GM06990 (cell line): ENCODE measurements around the gene OR5C1.

Source experiments
- DNase-seq: peaks from one replicate; pipeline ENCODE4 v3.0.0-alpha.2; 2011; ENCODE audit not compliant: insufficient read length; ENCODE audit errors: extremely low read depth
- H3K27me3 ChIP-seq: replicated peaks from 2 replicates; pipeline ENCODE4 v1.6.0; 2011; ENCODE audit warnings: low read length; ENCODE audit not compliant: control insufficient read depth, insufficient read depth
- H3K36me3 ChIP-seq: 2 replicates; pipeline ENCODE4 v1.5.1; 2011; ENCODE audit warnings: low read length; ENCODE audit not compliant: control insufficient read depth, insufficient read depth
- H3K4me3 ChIP-seq: replicated peaks from 2 replicates; pipeline ENCODE4 v1.5.1; 2011; ENCODE audit warnings: low read depth, mild to moderate bottlenecking, control low read depth, low read length
- TF ChIP-seq, protein P1 (sequence below): IDR thresholded peaks from 2 replicates; pipeline ENCODE4 v1.5.1; 2011; ENCODE audit warnings: low read length, control low read depth, mild to moderate bottlenecking, inconsistent platforms; ENCODE audit not compliant: insufficient read depth, poor library complexity, severe bottlenecking

The OR5C1 gene

DNA sequence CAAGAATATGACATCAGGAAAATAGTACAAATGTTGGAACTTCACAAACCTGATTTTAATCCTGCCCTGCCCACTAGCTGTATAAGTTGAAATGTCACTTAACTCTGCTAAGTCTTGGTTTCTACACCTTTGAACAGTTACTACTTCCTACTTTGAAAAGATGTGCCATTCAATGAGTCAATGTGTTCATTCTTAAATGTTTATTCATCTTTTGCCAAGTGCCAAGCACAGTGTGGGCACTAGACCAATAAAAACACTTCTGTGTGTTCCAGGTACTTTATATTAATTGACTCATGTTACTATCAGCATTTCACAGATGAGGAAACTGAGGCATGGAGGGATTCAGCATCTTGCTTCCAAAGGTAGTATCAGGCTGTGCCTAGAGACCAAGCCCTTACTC, 26.8 kb downstream of the OR5C1 start:
- Histone ChIP-seq H3K36me3 (peaks cover 3% of the 10 kb centered on the region), H3K4me3 (no peak overlapping the region), H3K27me3 (no peaks in the 10 kb centered on the region)
- no peak for DNase-seq
- TF ChIP-seq, protein P1, sequence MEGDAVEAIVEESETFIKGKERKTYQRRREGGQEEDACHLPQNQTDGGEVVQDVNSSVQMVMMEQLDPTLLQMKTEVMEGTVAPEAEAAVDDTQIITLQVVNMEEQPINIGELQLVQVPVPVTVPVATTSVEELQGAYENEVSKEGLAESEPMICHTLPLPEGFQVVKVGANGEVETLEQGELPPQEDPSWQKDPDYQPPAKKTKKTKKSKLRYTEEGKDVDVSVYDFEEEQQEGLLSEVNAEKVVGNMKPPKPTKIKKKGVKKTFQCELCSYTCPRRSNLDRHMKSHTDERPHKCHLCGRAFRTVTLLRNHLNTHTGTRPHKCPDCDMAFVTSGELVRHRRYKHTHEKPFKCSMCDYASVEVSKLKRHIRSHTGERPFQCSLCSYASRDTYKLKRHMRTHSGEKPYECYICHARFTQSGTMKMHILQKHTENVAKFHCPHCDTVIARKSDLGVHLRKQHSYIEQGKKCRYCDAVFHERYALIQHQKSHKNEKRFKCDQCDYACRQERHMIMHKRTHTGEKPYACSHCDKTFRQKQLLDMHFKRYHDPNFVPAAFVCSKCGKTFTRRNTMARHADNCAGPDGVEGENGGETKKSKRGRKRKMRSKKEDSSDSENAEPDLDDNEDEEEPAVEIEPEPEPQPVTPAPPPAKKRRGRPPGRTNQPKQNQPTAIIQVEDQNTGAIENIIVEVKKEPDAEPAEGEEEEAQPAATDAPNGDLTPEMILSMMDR, result no peak

DNA sequence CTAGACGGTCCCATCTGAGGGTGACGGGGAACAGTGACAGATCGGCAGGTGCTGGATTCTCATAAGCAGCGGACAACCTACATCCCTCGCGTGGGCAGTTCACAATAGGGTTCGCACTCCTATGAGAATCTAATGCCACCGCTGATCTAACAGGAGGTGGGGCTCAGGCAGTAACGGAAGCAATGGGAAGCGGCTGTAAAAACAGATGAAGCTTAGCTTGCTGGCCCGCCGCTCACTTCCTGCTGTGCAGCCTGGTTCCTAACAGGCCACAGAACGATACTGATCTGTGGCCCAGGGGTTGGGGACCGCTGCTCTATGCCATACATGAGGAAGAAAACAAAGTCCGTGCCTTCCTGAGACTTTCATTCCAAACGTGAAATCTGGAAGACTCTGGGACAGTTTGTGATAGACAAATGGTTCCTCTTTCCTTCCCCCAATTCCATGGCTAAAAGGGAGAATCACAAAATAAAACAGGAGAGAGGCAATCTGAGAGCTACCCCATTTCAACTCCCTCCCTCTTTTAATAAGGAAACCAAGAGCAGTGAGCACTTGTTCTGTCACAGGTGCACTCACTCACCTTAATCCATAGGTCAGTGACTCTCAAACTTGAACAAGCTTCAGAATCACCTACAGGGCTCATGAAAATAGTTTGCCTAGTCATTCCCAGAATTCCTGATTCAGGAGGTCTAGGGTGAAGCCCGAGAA, 27.6 kb downstream of the OR5C1 start:
- Histone ChIP-seq H3K27me3 (no peaks in the 10 kb centered on the region), H3K4me3 (no peak overlapping the region), H3K36me3 (peaks cover 3% of the 10 kb centered on the region)
- TF ChIP-seq, protein P1, result no peak
- DNase-seq, result no peak

GRCh38 chr9:122819326-122819725, 30.6 kb downstream of the OR5C1 start:
- Histone ChIP-seq H3K36me3 (peaks cover 11% of the 10 kb centered on the region), H3K4me3 (no peak overlapping the region), H3K27me3 (no peaks in the 10 kb centered on the region)
- TF ChIP-seq, protein P1, result no peak
- no peak for DNase-seq

GRCh38 chr9:122819791-122820489, 31.2 kb downstream of the OR5C1 start:
- Histone ChIP-seq H3K4me3 (no peak overlapping the region), H3K36me3 (peaks cover 12% of the 10 kb centered on the region), H3K27me3 (no peaks in the 10 kb centered on the region)
- no peak for DNase-seq
- TF ChIP-seq, protein P1, result no peak

DNA sequence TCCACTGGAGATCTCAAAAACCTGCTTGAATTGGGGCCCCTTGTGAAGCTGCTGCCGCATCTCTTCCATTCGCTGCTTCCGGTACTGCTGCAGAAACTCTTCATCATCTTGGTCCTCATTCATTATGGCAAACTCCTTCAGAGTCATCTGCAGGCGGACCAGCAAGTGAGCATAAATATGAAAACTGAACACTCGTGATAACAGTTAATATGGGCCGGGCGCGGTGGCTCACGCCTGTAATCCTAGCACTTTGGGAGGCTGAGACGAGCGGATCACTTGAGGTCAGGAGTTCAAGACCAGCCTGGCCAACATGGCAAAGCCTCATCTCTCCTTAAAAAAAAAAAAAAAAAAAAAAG, 31.7 kb downstream of the OR5C1 start:
- Histone ChIP-seq H3K36me3 (peaks cover 12% of the 10 kb centered on the region), H3K27me3 (no peaks in the 10 kb centered on the region), H3K4me3 (no peak overlapping the region)
- DNase-seq, result no peak
- TF ChIP-seq, protein P1, result no peak
